SHP77 treated with DMSO at 0.1 percent for 48 hours (cell line): ENCODE data around the gene ZFP92.

Experiments used
- DNase-seq: peaks from one replicate; lab custom pipeline; 2025; lab: John Stamatoyannopoulos, UW

Gene ZFP92

DNA sequence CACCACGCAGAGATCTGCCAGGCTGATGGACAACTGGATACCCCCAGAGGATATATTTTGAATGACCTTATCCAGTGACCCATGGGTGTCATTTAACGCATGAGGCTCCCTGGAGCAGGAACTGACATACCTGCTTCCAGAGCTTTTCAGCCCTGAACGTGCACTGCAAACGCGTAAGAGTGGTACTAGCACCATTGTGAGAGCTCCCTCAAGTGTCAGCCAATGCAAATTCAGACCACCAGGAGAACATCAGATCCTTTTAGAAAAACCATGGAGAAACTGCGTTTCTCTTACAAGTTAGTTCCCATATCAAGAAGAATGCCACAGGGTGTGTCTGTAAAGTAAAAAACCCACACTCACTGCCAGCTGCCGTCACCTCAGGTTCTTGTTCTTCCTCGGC lies 27.3 kb downstream of the ZFP92 start:
- DNase-seq, result no peak

DNA sequence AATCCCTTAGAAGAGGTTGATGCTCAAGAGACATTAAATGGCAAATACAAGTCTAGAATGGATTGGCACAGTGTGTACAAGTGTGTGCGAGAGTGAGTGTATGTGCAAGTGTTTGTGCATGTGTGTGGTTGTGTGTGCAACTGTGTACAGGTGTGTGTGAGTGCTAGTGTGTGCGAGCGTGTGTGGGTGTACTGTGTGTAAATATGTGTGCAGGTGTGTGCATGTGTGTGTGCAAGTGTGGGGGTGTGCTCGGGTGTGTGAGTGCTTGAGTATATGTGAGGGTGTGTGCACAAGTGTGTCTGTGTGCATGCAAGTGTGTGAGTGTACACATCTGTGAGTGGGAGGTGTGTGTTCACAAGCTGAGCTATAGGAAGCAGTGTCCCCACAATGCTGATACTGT lies 28.7 kb downstream of the ZFP92 start:
- no peak for DNase-seq

DNA sequence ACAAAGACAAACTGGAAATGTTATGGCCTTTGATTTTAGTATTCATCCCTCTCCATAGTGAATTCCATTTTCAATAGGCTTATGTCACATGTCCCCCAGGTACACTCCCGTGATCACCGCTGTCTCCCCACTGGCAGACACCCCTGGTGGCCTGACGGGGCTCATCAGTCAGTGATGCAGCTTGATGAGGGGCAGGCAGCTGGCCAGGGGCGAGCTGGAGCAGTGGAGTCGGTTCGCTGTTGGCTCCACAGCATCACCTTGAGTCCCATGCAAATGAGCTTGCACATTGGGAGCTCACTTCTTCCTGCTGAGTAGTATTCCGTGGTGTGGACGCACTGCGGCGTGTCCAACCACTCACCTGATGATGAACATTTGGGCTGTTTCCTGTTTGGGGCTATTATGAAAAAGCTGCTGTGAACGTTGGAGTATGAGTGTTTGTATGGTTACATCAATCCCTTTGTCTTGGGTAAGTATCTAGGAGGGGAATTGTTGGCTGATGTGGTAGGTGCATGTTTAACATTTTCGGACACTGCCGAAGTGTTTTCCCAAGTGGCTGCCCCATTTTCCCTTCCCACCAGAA lies 29.4 kb downstream of the ZFP92 start:
- DNase-seq, result no peak

DNA sequence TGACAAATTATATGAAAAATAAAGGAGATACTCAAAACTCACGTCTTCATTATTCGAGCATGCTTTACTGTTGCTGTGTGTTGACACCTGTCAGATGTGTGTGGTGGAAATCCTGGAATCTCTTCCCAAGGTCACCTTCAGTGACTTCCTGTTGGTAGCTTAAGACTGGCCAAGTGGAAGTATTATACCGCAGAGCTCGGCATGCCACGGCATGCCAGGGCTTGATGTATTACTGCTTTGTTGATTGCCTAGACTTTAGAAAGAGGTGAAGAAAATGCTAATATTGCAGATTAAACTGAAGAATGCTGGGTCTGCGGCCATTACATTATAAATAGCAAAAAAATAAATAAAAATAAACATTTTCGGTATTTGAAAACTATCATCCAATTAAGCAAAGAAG lies 30.0 kb downstream of the ZFP92 start:
- DNase-seq, result no peak

DNA sequence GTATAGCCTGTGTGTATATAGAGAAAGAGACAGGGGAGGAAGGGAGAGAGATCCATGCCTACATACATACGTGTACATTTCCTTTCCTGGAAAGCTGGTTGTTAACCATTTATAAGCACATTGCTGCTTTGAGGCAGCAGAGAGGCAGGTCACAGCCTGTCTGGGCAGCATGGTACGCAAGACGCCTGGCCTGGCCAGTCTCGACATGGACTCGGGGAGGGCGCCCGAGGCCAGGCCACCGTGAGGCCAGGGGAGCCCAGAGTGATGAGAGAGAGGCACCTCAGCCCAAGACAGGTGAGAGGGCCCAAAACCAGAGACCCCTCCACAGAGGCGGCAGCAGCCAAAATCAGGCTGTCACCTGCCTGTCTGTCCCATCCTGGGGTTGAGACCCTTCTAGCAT lies 30.7 kb downstream of the ZFP92 start:
- no peak for DNase-seq

DNA sequence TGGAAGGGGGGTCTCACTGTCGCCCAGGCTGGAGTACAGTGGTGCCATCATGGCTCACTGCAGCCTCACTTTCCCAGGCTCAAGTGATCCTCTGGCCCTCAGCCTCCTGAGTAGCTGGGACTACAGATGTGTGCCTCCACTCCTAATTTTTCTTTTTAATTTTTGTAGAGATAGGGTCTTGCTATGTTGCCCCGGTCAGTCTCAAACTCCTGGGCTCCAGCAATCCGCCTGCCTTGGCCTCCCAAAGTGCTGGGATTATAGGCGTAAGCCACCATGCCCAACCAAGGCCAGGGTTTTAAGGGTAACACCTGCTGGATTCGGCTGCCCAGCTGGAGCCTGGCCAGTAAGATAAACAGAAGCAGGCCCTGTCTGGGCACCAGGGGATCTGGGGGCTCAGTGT lies 31.2 kb downstream of the ZFP92 start:
- DNase-seq, result no peak

DNA sequence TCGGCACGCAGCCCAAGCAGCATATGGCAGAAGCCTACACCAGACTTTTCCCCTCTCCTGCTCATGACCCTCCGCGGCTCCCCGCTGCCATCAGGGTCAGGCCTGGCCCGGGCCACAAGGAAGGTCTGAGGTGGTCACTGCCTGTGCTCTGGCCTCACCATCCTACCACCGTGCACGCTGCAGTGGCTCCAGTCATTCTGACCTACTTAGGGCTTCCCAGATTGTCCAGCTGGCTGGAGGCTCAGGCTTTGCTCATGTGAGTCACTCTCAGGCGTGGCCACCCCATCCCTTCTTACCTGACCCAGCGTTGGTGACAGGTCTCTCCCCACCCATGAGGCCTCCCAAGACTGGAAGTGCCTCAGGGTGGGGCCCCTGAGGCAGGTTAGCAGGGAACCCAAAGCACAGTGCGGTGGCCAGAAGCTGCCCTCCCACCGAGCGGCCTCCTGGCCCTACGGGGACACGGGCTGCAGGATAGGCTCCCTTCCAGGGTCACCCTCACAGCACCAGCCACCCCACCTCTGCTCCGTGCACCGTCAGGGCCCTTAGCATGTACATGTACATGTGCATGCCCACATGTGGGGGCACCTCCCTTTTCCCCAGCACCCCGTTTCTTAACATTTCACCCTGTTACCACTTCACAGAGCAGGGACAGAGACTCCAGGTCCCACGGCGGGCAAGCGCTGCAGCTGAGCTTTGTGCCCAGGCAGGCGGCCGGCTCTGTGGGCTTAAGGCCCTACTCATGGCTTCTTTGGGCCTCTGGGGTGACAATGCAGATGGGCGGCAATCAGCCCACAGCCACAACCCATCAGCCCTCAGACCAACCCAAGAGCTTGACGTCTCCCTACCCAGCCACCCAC lies 32.4 kb downstream of the ZFP92 start:
- DNase-seq, result no peak

DNA sequence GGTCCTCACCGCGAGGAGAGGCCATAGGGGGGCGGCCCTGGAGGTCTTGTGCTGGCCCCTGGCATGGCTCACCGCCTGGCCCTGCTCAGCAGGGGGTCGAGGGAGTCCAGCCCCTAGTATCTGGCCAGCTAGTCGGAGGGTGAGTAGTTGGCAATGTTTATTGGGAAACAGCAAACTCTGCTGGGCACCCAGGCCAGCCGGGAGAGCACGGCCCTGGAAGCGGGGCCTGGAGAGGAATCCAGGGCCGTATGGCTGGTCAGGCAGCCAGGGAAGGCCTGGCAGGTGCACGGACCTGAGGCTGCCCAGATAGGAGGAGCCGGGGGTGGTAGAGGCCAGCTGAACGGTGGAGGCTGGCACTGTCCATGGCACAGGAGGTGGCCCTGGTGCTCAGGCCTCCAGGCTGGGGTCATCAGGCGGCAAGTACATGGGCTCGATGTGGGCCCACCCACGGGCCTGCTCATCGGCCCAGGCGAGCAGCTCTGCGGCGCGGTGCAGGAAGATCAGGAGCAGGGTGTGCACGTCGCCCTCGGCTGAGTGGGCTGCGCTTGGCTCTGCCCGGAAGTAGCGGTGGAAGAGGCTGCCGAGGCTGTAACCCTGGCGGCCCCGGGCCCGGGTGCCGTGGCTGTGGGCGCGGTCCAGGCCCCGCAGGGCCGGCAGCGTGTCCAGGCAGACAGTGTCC lies 33.2 kb downstream of the ZFP92 start:
- DNase-seq, result no peak

DNA sequence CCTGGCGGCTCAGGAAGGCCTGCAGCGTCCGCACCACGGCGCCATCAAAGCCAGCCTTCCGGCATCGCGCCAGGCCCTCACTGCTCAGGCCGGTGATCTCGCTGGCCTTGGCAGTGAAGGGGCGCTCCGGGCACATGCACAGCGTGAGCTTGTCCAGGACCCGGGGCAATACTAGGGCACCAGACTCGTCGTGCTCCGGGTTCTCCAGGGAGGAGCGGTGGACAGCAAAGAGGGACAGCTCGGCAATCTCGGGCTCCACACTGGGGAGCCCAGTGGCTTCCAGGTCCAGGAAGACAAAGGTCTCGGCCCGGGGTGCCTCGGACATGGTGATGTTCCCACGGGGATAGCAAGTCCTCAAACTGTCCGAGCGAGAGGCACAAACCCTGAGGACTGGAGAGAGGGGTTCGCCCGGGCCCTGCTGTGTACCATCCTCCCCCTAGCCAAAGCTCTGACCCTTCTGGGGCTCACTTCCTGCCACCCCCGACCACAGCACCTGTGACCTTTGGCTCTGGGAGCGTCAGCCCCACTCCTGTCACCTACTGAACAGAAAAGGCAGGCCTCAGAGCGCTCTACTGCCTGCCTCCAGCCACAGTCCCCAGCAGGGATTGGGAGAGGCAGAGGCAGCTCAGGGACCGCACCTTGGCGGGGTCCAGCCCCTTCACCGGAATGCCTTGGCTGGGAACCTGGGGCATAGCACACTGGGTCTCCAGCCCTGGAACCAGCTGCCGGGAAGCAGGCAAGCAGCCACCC lies 34.0 kb downstream of the ZFP92 start:
- no peak for DNase-seq

DNA sequence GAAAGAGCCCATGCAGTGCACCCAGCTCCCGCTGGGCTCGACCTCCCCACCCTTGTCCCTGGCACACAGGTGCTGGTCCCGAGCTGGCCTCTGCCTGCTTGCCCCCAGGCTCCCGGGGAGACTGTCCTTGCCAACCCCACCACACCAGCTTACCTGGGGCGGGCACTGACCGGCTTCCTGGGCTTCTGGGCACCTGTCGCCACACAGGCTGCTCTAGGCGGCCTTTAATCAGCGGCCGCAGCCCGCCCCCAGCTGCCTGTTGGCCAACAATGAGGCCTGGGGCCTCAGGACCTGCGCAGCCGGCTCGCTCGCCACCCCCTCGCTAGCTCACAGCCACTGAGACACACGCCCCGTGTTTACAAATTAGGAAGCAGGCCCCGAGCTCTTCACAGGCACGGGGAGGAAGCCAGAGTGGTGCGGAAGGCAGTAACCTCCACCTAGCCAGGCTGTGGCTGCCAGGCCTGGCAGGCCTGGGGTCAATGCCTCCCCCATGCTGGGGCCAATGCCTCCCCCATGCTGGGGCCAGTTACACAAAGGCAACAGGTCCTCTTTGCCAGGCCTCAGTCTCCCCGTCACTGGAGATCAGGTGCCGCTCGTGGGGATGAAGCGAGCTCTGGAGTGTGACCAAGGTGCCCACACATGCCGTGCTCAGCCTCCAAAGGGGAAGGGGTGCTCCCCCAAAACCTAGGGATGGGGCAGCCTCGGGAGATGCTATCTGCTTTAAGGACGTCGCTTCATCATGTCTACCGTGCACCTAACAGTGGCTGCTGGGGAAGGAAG lies 34.8 kb downstream of the ZFP92 start, which contains the start of gene TREX2:
TSS of gene TREX2 (minus strand) at position 201 of the 780 bp plus-strand sequence. CDS start 626 bp downstream, outside the sequence.
- no peak for DNase-seq

DNA sequence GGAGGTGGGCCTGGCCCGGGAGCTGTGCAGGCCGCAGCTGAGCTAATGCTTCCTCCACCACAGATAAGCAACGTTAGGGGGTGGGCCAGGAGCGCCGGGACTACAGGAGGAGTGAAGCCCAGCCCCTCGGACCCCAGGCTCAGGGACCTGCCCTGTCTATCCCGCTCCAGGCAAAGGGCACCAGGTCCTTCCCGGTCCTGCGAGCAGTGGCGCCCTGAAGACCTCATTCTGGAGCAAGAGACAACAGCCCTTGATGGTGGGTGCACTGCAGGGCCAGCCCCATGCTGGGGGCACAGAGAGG lies 35.3 kb downstream of the ZFP92 start:
- DNase-seq, result no peak

DNA sequence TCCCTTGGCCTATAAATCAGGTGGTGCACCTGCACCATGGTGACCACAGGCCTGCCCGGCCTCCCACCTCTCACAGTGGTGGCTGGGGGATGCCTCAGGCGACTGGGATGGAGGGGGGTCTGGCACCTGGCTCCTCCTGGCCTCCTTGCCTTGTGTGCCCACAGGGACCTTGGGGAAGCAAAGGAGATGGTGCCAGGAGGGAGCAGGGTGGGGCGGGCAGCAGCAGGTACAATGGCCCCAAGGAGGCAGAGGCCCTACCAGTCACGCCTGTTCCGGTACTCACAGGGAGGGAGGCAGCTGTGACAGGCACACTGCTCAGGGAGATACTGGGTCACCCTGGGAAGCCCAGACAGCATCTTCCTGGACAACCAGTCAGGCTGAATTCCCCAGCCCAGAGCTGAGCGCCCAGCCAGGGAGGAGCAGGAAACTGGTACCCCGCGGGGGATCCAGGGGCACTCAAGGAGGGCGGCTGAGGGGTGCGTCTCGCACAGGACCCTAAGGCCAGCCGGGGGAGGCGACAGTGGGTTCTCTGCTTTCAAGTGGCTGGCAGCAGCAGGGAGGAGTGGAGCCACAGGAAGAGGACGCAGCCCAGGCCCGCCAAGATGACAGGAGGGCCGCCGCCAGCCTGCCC lies 35.8 kb downstream of the ZFP92 start:
- DNase-seq, result no peak

DNA sequence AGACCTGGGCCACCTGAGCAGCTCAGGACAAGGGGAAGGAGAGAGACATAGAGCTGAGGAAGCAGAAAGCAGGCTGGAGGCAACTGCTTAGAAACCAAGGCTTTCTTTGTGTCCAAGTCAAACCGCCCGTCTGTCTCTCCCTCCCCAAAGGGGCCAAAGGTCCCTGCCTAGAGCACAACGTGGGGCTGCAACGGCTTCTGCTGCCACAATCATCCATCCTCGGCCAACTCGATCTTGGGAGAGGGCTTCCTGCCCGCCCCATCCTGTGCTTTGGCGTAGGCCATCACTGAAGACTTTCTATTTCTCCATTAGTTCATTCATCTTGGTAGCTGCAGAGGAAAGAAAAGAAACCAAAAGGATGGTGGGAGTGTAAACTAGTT lies 36.3 kb downstream of the ZFP92 start:
- no peak for DNase-seq

DNA sequence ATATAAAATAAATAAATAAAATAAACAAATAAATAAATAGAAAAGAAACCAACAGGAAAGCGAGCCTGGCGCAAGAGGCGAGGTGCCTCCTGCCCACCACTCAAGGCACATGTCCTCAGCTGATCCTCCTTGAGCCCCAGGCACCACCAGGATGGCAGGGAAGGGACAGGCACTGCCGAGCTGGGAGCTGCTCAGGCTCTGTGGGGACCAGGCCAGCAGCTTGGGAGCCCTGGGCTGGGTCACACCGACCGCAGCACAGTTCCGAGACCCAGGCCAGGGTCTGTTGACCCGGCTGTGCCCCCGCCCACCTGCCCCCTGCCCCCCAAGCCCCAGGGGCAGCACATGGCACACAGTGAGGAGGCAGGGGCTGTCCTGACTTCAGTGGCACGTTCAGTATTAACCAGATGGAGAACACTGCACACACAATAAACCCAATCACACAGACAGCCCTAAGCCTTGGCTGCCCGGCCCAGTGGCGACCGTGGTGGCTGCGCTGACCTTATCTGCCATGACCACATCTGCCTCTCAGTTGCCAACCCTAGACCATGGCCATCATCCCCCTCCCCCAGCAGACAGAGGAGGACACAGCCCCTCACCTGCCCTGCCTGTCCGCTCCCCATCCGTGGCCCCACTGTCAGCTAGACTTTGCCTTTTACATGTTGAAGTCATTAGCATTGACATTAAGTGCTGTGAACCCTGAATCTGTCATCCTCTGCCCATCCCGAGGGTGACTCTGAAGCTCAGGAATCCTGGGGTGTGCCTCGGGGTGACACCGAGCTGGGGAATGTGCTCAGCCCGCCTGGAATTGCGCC lies 37.5 kb downstream of the ZFP92 start:
- DNase-seq, result no peak

DNA sequence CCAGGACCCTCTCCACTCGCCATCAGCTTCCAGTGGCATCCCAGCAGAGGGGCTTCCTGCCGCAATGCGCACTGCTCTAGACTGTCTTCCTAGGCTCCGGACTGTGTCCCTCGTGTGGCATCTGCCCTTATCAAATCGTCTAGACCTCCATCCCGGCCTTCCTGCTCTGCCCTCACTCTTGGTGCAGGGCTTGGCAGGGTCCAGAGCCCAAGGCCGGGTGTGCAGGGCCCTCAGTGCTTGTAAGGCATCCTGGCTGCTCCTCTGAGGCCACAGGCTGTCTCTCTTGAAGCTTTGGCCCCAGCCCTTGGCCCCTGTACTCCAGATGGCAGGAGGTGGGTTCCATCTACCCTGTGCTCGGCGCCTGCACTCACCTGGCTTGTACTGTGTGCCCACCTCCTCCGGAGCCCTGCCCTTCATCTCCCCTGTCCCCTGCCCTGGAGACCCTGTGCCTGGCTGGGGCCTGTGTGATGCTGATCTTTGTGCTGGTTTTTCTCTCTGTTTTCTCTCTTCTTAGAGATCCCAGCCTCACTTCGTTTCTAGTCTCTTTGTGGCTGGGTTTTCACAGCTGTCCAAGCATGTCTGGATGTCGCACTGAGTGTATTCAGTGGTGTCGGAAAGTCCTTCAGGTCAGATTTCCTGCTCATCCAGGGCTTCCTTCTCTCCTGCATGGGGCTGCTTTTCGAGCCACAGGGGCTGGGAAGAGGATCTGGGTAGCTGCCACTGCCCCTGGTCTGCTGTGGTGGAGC lies 38.3 kb downstream of the ZFP92 start:
- DNase-seq, result no peak

DNA sequence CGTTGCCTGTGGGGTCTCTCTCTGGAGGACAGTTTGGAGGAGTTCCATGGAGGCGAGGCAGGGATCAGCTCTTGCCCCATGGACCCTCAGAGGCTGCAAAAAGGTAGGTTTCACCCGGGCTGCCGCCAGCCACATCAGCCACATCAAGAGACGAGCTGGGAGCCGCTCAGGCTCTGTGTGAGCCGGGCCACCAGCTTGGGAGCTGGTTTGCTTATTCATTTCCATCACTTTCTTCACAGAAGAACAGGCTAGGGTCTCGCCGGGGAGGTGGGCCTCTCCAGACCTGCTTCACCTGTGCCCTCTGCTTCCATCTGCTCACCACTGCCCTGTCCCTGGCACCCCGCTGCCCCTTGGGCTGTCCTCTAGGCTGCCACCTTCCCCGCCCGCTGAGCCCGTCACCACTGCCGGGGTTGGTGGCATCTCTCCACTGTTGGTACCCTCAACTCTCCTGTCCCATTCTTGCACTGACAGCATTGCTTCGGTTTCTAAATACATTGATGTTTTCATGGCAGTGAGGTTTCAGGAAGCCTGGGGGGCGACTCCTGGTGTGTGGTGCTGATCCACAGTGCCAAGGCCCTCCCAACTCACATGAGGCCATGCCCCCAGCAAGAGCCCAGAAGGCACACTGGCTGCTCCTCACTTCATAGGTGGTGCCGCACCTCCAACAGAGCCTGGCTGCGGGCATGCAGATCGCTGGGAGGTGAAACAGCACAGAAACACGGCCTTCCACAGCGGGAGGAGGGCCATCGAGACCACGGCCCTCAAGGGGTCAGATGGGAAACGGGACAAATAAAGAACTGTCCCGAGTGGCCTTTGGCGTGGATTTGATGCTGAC lies 39.1 kb downstream of the ZFP92 start:
- no peak for DNase-seq

DNA sequence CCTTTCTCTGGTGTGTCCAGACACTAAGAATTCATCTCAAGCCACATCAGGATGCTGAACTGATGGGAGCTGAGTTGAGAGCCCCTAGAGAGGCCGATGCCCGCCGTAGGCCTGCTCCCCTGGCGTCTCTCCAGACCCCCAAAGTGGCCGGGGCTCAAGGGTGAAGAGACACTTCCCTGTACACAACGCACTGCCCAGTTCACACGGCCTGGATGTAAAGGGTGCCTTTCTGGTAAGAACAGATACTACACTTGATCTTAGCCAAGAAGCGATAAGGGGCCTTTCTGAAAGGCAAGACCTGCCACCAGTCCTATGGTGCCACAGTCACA lies 39.6 kb downstream of the ZFP92 start:
- no peak for DNase-seq

DNA sequence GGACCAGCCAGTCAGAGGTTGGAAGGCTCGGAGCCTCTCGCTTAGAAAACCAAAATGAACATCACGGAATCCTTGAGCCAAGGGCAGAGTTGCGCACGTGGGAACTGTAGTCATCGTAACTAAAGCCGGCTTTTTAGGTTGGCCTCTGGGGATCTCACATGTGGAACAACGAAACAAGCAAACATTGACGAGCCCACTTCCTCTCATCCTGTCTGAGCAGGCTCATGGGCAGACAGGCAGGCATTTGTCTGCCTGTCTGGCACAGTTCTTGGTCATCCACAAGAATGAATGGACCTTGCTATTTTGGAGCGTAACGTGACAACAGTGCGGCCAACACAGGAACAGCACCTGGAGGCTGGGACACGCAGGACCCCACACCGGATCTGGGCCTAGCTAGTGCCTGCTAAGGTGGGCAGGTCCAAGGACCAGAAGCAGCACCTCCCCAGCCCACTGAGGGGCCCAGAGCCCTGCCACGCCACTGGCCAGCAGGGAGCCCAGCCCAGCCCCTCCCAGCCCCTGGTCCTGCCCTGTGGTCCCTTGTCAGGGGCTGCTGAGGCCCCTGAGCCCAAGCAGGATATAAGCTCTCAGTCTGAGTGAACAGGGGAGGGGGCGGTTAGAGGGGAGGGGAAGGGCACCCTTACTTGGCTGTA lies 43.8 kb downstream of the ZFP92 start:
- DNase-seq, result no peak

DNA sequence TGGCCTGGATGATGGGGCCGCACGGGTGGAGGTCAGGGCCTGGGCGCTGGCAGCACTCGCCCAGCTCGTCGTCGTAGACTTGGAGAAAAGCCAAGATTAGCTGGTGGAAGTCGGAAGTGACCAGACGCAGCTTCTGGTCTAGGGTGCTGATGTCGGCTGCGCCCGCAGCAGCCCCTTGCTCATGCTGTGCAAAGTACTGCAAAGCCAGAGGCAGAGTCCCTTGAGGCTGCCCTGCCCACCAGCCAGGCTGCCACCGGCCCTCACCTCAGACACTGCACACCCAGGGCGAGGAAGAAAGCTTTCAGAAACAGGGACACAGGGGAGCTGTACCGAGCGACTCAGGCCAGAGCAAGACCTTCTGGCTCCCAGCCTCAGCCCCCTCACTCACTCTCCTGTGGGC lies 44.3 kb downstream of the ZFP92 start:
- no peak for DNase-seq
